ENCODE data around the gene FUT7. TPM values are rescaled to one million over a fixed set of nuclear protein-coding genes. Genes with fewer than 3 reads are reported as not detected.
A peak's percentile ranks its signal among the peaks of the same experiment; 100 is the strongest.

FUT7 gene
- total and polyA plus RNA-seq, 2 of the 8 experiments (the other 6 are each of a cell fraction or from before 2014, with no cell fraction given): not detected

GRCh38 chr9:137028263-137029057 lies 3.4 kb downstream of the FUT7 start (continued):
- TF ChIP-seq CTCF (IDR thresholded peaks at IDR 0.05; ENCODE audit: control extremely low read depth in 1 of 3, insufficient read depth in 1 of 3, low read depth in 1 of 3, low read length in 3 of 3) (peak in 2 of 3 experiments; percentile 44 to 53; a peak in 3 of 4 replicates), CREB1 (IDR thresholded peaks at IDR 0.05) (no peak), KDM4A (IDR thresholded peaks at IDR 0.05; ENCODE audit: low read depth, low read length, severe bottlenecking) (peak; percentile 70), TAF7 (optimal IDR thresholded peaks at IDR 0.05; ENCODE audit: borderline replicate concordance, low read depth, low read length) (no peak), CBX5 (IDR thresholded peaks at IDR 0.05; ENCODE audit: low read depth, low read length) (no peak), GABPA (IDR thresholded peaks at IDR 0.05; ENCODE audit: borderline replicate concordance, insufficient read depth, low read length) (no peak)
- TF ChIP-seq, protein P1, sequence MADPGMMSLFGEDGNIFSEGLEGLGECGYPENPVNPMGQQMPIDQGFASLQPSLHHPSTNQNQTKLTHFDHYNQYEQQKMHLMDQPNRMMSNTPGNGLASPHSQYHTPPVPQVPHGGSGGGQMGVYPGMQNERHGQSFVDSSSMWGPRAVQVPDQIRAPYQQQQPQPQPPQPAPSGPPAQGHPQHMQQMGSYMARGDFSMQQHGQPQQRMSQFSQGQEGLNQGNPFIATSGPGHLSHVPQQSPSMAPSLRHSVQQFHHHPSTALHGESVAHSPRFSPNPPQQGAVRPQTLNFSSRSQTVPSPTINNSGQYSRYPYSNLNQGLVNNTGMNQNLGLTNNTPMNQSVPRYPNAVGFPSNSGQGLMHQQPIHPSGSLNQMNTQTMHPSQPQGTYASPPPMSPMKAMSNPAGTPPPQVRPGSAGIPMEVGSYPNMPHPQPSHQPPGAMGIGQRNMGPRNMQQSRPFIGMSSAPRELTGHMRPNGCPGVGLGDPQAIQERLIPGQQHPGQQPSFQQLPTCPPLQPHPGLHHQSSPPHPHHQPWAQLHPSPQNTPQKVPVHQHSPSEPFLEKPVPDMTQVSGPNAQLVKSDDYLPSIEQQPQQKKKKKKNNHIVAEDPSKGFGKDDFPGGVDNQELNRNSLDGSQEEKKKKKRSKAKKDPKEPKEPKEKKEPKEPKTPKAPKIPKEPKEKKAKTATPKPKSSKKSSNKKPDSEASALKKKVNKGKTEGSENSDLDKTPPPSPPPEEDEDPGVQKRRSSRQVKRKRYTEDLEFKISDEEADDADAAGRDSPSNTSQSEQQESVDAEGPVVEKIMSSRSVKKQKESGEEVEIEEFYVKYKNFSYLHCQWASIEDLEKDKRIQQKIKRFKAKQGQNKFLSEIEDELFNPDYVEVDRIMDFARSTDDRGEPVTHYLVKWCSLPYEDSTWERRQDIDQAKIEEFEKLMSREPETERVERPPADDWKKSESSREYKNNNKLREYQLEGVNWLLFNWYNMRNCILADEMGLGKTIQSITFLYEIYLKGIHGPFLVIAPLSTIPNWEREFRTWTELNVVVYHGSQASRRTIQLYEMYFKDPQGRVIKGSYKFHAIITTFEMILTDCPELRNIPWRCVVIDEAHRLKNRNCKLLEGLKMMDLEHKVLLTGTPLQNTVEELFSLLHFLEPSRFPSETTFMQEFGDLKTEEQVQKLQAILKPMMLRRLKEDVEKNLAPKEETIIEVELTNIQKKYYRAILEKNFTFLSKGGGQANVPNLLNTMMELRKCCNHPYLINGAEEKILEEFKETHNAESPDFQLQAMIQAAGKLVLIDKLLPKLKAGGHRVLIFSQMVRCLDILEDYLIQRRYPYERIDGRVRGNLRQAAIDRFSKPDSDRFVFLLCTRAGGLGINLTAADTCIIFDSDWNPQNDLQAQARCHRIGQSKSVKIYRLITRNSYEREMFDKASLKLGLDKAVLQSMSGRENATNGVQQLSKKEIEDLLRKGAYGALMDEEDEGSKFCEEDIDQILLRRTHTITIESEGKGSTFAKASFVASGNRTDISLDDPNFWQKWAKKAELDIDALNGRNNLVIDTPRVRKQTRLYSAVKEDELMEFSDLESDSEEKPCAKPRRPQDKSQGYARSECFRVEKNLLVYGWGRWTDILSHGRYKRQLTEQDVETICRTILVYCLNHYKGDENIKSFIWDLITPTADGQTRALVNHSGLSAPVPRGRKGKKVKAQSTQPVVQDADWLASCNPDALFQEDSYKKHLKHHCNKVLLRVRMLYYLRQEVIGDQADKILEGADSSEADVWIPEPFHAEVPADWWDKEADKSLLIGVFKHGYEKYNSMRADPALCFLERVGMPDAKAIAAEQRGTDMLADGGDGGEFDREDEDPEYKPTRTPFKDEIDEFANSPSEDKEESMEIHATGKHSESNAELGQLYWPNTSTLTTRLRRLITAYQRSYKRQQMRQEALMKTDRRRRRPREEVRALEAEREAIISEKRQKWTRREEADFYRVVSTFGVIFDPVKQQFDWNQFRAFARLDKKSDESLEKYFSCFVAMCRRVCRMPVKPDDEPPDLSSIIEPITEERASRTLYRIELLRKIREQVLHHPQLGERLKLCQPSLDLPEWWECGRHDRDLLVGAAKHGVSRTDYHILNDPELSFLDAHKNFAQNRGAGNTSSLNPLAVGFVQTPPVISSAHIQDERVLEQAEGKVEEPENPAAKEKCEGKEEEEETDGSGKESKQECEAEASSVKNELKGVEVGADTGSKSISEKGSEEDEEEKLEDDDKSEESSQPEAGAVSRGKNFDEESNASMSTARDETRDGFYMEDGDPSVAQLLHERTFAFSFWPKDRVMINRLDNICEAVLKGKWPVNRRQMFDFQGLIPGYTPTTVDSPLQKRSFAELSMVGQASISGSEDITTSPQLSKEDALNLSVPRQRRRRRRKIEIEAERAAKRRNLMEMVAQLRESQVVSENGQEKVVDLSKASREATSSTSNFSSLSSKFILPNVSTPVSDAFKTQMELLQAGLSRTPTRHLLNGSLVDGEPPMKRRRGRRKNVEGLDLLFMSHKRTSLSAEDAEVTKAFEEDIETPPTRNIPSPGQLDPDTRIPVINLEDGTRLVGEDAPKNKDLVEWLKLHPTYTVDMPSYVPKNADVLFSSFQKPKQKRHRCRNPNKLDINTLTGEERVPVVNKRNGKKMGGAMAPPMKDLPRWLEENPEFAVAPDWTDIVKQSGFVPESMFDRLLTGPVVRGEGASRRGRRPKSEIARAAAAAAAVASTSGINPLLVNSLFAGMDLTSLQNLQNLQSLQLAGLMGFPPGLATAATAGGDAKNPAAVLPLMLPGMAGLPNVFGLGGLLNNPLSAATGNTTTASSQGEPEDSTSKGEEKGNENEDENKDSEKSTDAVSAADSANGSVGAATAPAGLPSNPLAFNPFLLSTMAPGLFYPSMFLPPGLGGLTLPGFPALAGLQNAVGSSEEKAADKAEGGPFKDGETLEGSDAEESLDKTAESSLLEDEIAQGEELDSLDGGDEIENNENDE (IDR thresholded peaks at IDR 0.05; ENCODE audit: insufficient replicate concordance, low read length): no peak
